ENCODE measurements around the gene TFCP2L1.

The TFCP2L1 gene

DNA sequence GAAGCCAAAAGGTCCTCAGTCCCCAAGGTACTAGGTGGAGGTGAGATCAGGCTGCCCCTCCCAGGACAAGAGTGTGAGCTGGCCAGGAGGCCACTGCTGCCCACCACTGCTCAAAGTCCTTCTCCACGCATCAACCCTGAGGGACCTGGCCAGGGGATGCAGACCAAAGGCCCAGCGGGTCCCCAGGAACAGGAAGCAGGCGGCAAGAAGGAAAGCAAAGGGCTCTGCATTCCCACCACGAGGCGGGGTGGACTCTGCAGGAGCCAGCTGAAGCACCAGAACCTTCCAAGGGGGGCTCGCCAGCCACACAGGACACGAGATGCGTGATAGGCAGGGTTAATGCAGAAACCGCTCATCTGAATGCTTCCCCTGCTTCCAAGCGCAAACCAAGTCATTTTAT lies 67.4 kb downstream of the TFCP2L1 start:
- TF ChIP-seq, protein P1, sequence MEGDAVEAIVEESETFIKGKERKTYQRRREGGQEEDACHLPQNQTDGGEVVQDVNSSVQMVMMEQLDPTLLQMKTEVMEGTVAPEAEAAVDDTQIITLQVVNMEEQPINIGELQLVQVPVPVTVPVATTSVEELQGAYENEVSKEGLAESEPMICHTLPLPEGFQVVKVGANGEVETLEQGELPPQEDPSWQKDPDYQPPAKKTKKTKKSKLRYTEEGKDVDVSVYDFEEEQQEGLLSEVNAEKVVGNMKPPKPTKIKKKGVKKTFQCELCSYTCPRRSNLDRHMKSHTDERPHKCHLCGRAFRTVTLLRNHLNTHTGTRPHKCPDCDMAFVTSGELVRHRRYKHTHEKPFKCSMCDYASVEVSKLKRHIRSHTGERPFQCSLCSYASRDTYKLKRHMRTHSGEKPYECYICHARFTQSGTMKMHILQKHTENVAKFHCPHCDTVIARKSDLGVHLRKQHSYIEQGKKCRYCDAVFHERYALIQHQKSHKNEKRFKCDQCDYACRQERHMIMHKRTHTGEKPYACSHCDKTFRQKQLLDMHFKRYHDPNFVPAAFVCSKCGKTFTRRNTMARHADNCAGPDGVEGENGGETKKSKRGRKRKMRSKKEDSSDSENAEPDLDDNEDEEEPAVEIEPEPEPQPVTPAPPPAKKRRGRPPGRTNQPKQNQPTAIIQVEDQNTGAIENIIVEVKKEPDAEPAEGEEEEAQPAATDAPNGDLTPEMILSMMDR (conservative IDR thresholded peaks at IDR 0.05; ENCODE audit: control insufficient read depth, insufficient read depth, low read depth, low read length): no peak
- no peak for DNase-seq (ENCODE audit: low read depth)
- H3K4me3 ChIP-seq (ENCODE audit: control insufficient read depth, low read depth, low read length): no peak overlapping the region

DNA sequence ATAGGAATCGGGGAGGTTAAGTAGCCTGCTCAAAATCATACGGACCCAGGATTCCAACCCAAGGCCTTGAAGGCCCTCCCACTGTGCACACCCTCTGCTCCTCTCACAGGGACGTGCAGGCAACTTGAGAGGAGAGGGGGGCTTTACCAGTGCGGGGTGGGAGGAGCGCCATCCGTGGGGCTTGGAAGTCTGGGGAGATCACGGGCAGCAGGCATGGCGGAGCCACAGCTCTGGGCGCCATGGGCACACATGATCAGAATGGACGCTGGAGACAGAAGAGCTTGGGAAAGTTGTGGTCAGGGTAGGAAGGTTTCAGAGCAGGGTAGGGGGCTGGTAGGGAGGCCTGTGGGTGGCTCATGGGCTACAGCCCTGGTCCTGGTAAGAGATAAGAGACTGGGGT lies 70.7 kb downstream of the TFCP2L1 start:
- H3K4me3 ChIP-seq (ENCODE audit: control insufficient read depth, low read depth, low read length): no peak overlapping the region
- TF ChIP-seq, protein P1 (conservative IDR thresholded peaks at IDR 0.05; ENCODE audit: control insufficient read depth, insufficient read depth, low read depth, low read length): no peak
- DNase-seq (ENCODE audit: low read depth): no peak

DNA sequence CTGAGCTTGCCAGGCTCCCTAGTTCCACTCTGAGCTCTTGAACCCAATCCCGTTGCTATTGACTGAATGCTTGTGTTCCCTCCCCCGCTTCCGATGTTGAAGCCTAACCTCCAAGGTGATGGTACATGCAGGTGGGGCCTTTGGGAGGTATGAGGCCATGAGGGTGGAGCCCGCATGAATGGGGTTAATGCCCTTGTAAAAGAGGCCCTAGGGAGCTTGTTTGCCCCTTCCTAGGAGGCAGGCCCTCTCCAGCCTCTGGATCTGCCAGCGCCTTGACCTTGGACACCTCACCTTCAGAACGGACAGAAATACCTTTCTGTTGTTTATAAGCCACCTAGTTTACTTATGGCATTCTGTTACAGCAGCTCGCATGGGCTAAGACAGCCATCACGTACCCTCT lies 71.6 kb downstream of the TFCP2L1 start:
- TF ChIP-seq, protein P1 (conservative IDR thresholded peaks at IDR 0.05; ENCODE audit: control insufficient read depth, insufficient read depth, low read depth, low read length): no peak
- no peak for DNase-seq (ENCODE audit: low read depth)
- H3K4me3 ChIP-seq (ENCODE audit: control insufficient read depth, low read depth, low read length): no peak overlapping the region

DNA sequence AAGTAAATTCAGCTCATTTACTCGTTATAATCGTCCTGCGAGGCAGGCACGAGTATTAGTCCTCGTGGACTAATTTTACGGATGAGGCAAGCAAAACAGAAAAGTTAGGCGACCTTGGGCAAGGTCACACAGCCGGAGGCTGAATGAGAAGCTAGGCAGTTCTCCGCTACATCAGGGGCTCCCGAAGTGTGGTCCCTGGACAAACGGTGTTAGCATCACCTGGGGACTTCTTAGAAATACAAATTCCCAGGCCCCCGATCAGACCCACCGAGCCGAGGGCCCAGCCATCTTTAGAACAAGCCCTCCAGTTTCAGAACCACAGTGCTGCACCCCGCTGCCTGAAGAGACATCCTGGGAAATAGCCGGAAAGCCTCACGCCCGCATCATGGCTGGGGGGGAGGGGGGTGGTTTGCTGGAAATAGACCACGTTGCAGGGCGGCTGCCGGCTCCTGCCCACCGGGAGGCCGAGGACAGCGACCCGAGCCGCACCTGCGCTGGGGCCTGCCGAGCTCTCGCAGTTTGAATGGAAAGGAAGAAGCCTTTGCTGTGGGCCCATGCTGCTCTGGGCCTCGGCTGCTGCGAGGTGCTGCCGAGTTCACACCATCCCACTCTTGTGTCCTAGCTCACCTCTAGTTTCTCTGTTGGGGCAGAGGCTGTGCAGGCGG lies 72.2 kb downstream of the TFCP2L1 start:
- TF ChIP-seq, protein P1 (conservative IDR thresholded peaks at IDR 0.05; ENCODE audit: control insufficient read depth, insufficient read depth, low read depth, low read length): no peak
- DNase-seq (ENCODE audit: low read depth): no peak

DNA sequence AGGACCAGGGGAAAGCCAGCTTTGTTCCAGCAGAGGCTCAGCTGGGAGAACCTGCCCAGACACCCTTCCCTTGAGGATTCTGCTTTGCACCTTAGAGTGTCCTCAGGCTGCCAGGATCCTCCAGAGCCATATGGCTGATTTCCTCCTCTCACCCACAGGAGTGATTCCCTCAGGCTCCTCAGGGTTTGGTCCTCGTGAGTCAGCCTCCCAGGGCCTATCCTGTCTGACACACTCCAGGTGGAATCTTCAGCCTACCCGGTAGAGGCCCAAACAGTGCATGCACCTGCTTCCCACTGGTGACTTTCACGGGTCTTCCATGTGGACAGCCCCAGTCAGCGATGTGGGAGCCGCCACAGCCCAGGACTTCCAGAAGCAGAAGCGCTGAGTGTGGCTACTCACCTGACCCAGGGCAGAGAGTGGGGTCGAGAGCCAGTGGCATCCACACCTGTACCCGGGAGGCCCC lies 73.3 kb downstream of the TFCP2L1 start:
- DNase-seq (ENCODE audit: low read depth): no peak
- no peak overlapping the region for H3K4me3 ChIP-seq (ENCODE audit: control insufficient read depth, low read depth, low read length)
- TF ChIP-seq, protein P1 (conservative IDR thresholded peaks at IDR 0.05; ENCODE audit: control insufficient read depth, insufficient read depth, low read depth, low read length): no peak

More for the DNA sequence above, 72.2 kb downstream of the TFCP2L1 start:
- H3K4me3 ChIP-seq (ENCODE audit: control insufficient read depth, low read depth, low read length): no peak overlapping the region

DNA sequence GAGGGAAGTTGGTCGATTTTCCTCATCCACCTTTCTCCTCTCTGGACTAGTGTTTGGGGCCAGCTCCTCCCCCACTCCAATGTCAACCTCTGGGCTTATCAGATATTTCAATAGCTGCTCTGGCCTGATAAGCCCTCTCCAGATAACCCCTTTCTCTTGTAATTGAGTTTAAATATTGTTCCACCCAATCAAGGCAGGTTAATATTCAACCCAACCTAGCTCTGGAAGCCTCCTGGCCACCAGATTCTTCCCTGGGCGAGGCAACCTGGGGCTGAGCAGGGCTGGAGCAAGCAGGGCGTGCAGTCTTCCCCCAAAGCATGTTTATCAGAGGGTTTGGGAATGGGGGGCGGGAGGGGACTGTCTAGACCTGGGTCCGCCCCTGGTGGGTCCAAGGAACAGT lies 73.8 kb downstream of the TFCP2L1 start:
- no peak for DNase-seq (ENCODE audit: low read depth)
- TF ChIP-seq, protein P1 (conservative IDR thresholded peaks at IDR 0.05; ENCODE audit: control insufficient read depth, insufficient read depth, low read depth, low read length): no peak
- no peak overlapping the region for H3K4me3 ChIP-seq (ENCODE audit: control insufficient read depth, low read depth, low read length)

Measured in fibroblast of mammary gland (primary cell).